Activated CD8-positive, alpha-beta memory T cell treated with anti-CD3 and anti-CD28 coated beads, Interleukin-2, amount 50 U/mL, for 24 hours (primary cell): ENCODE measurements around the gene HNRNPLL.

Experiments
- DNase-seq: peaks from one replicate; pipeline ENCODE4 v3.0.0-alpha.2; 2020; ENCODE audit errors: extremely low read depth

The HNRNPLL gene

GRCh38 chr2:38592951-38593350 lies 9.8 kb downstream of the HNRNPLL start:
- DNase-seq, result no peak

GRCh38 chr2:38591152-38591551 lies 11.6 kb downstream of the HNRNPLL start:
- DNase-seq, result no peak

- DNase-seq, result no peak
Observed at GRCh38 chr2:38590053-38590452, 12.7 kb downstream of the HNRNPLL start.

GRCh38 chr2:38586931-38587330 lies 15.8 kb downstream of the HNRNPLL start:
- DNase-seq, result no peak

GRCh38 chr2:38584881-38585280 lies 17.8 kb downstream of the HNRNPLL start:
- DNase-seq, result no peak

GRCh38 chr2:38583994-38584393 lies 18.7 kb downstream of the HNRNPLL start:
- no peak for DNase-seq

GRCh38 chr2:38583524-38583923 lies 19.2 kb downstream of the HNRNPLL start:
- no peak for DNase-seq

- DNase-seq, result no peak
Observed at GRCh38 chr2:38581193-38582147, 21.3 kb downstream of the HNRNPLL start.

GRCh38 chr2:38580115-38580636 lies 22.6 kb downstream of the HNRNPLL start:
- DNase-seq, result no peak

GRCh38 chr2:38578832-38579231 lies 23.9 kb downstream of the HNRNPLL start:
- no peak for DNase-seq

GRCh38 chr2:38574278-38574677 lies 28.4 kb downstream of the HNRNPLL start:
- no peak for DNase-seq

GRCh38 chr2:38572167-38572566 lies 30.6 kb downstream of the HNRNPLL start:
- no peak for DNase-seq

- no peak for DNase-seq
Observed at GRCh38 chr2:38571193-38571592, 31.5 kb downstream of the HNRNPLL start.

- DNase-seq, result no peak
Observed at GRCh38 chr2:38568724-38569436, 33.8 kb downstream of the HNRNPLL start.

- no peak for DNase-seq
Observed at GRCh38 chr2:38565333-38565732, 37.4 kb downstream of the HNRNPLL start.

- DNase-seq, result no peak
Observed at GRCh38 chr2:38561691-38562090, 41.0 kb downstream of the HNRNPLL start.

GRCh38 chr2:38560092-38560491 lies 42.6 kb downstream of the HNRNPLL start:
- DNase-seq, result no peak

GRCh38 chr2:38557981-38558380 lies 44.7 kb downstream of the HNRNPLL start:
- DNase-seq, result no peak

- no peak for DNase-seq
Observed at GRCh38 chr2:38557217-38557616, 45.5 kb downstream of the HNRNPLL start.

- DNase-seq, result no peak
Observed at GRCh38 chr2:38556006-38556801, 46.5 kb downstream of the HNRNPLL start.

- no peak for DNase-seq
Observed at GRCh38 chr2:38554973-38555595, 47.6 kb downstream of the HNRNPLL start.
